ENCODE results near the gene WBP4.
"Not testable (repeated sequence)": the region's sequence is repeated elsewhere in the genome, so short reads cannot be mapped to it uniquely, and the experiment has no call there.

Gene WBP4

GRCh38 chr13:41061075-41061913, at the start of gene WBP4:
Gene WBP4, plus strand, starts transcription at chr13:41061509. Its CDS starts 165 bp downstream, at chr13:41061674.
- no peak for FAIRE-seq
- peak; percentile 82 for DNase-seq (ENCODE audit: low spot score)

GRCh38 chr13:41012536-41012935, 48.8 kb upstream of the WBP4 start:
- FAIRE-seq (no peak), DNase-seq (ENCODE audit: low spot score) (no peak)

GRCh38 chr13:41013835-41014234, 47.5 kb upstream of the WBP4 start:
- FAIRE-seq (no peak), DNase-seq (ENCODE audit: low spot score) (no peak)

- FAIRE-seq: no peak
- DNase-seq (ENCODE audit: low spot score): no peak
Observed at GRCh38 chr13:41015920-41016319, 45.4 kb upstream of the WBP4 start.

GRCh38 chr13:41017159-41017558, 44.1 kb upstream of the WBP4 start:
- no peak for DNase-seq (ENCODE audit: low spot score)
- FAIRE-seq: no peak

- DNase-seq (ENCODE audit: low spot score): no peak
- FAIRE-seq: no peak
Observed at GRCh38 chr13:41017817-41018601, 43.3 kb upstream of the WBP4 start.

GRCh38 chr13:41018602-41018948, 42.7 kb upstream of the WBP4 start:
- FAIRE-seq: no peak
- DNase-seq (ENCODE audit: low spot score): no peak

- no peak for FAIRE-seq
- DNase-seq (ENCODE audit: low spot score): peak; percentile 59
Observed at GRCh38 chr13:41019011-41019487, 42.3 kb upstream of the WBP4 start, which contains the start of gene ELF1. Gene ELF1, minus strand, starts transcription at chr13:41019316. Its CDS starts 37,262 bp downstream, at chr13:40982054.

- FAIRE-seq (no peak), DNase-seq (ENCODE audit: low spot score) (no peak)
Observed at GRCh38 chr13:41019578-41020347, 41.5 kb upstream of the WBP4 start.

GRCh38 chr13:41025518-41025917, 35.8 kb upstream of the WBP4 start:
- no peak for DNase-seq (ENCODE audit: low spot score)
- no peak for FAIRE-seq

- FAIRE-seq (no peak), DNase-seq (ENCODE audit: low spot score) (no peak)
Observed at GRCh38 chr13:41026788-41027187, 34.5 kb upstream of the WBP4 start.

GRCh38 chr13:41028051-41028450, 33.3 kb upstream of the WBP4 start:
- FAIRE-seq (no peak), DNase-seq (ENCODE audit: low spot score) (no peak)

GRCh38 chr13:41029629-41030028, 31.7 kb upstream of the WBP4 start:
- FAIRE-seq: no peak
- DNase-seq (ENCODE audit: low spot score): no peak

GRCh38 chr13:41032691-41033376, 28.5 kb upstream of the WBP4 start:
- DNase-seq (ENCODE audit: low spot score) (no peak), FAIRE-seq (no peak)

GRCh38 chr13:41034382-41034781, 26.9 kb upstream of the WBP4 start:
- FAIRE-seq (no peak), DNase-seq (ENCODE audit: low spot score) (no peak)

GRCh38 chr13:41034881-41035280, 26.4 kb upstream of the WBP4 start:
- FAIRE-seq (no peak), DNase-seq (ENCODE audit: low spot score) (no peak)

GRCh38 chr13:41036557-41036956, 24.8 kb upstream of the WBP4 start:
- not testable (repeated sequence) for DNase-seq (ENCODE audit: low spot score); FAIRE-seq

- FAIRE-seq (no peak), DNase-seq (ENCODE audit: low spot score) (no peak)
Observed at GRCh38 chr13:41039746-41040145, 21.6 kb upstream of the WBP4 start.

GRCh38 chr13:41040584-41041334, 20.6 kb upstream of the WBP4 start:
- FAIRE-seq (no peak), DNase-seq (ENCODE audit: low spot score) (no peak)

- not testable (repeated sequence) for DNase-seq (ENCODE audit: low spot score); FAIRE-seq
Observed at GRCh38 chr13:41042419-41042818, 18.9 kb upstream of the WBP4 start.

Data from urothelium cell line (cell line).